B cell (primary cell): ENCODE data around the gene KCNK13.

ENCODE experiments used
- CTCF ChIP-seq: fragments of 200-600 bp; IDR thresholded peaks from one replicate; pipeline ENCODE4 v1.8.0; 2022; ENCODE audit warnings: antibody characterized with exemption, mild to moderate bottlenecking
- EZH2 ChIP-seq: IDR thresholded peaks from 2 replicates; pipeline ENCODE4 v1.6.1; 2012; ENCODE audit warnings: borderline replicate concordance, low read depth, mild to moderate bottlenecking, moderate library complexity, low read length; ENCODE audit not compliant: insufficient read depth, poor library complexity, severe bottlenecking

- TF ChIP-seq EZH2 (no peak), CTCF (no peak)
These were observed 122.3 kb downstream of the KCNK13 start for GRCh38 chr14:90184094-90184493.
